ENCODE results near the gene RMRP.

The RMRP gene

DNA sequence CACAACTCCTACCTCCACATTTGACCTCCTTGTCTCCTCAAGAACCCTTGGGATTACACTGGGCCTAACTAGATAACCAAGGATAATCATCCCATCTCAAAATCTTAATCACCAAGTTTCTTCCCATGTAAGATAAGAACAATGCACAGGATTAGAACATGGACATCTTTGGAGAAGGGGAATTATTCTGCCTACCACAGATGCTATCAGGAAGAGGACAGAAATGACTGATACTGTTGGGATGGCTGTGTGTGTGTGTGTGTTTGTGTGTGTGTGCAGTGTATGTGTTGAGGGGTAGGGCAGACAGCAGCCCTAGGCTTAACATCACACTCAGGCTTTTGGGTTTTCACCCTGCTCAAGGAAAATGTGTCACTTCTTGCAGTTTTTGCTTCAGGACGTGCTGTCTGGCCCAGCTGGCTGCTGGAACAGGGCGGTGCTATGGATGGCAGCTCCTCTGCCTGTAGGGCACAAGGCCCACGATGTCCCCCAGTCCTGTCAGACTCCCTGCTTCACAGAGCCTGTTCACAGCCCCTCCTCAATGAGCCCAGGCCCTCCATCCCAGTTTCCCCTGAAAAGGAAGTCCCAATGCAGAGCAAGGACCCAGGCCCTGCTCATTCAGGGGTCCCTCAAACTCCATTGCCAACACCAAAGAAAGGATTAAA is 23.7 kb upstream of the RMRP start:
- H3K27me3 ChIP-seq (ENCODE audit: insufficient read depth, poor library complexity, severe bottlenecking) = no peaks in the 10 kb centered on the region
- H3K27ac ChIP-seq (ENCODE audit: poor library complexity, severe bottlenecking) = peak overlapping the region; percentile 33
- DNase-seq (ENCODE audit: low spot score) = no peak
- peaks cover 63% of the 10 kb centered on the region for H3K36me3 ChIP-seq (ENCODE audit: low read depth)
- H3K4me1 ChIP-seq (ENCODE audit: insufficient read depth, poor library complexity, severe bottlenecking) = no peaks in the 10 kb centered on the region
- TF ChIP-seq, protein P1, sequence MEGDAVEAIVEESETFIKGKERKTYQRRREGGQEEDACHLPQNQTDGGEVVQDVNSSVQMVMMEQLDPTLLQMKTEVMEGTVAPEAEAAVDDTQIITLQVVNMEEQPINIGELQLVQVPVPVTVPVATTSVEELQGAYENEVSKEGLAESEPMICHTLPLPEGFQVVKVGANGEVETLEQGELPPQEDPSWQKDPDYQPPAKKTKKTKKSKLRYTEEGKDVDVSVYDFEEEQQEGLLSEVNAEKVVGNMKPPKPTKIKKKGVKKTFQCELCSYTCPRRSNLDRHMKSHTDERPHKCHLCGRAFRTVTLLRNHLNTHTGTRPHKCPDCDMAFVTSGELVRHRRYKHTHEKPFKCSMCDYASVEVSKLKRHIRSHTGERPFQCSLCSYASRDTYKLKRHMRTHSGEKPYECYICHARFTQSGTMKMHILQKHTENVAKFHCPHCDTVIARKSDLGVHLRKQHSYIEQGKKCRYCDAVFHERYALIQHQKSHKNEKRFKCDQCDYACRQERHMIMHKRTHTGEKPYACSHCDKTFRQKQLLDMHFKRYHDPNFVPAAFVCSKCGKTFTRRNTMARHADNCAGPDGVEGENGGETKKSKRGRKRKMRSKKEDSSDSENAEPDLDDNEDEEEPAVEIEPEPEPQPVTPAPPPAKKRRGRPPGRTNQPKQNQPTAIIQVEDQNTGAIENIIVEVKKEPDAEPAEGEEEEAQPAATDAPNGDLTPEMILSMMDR (IDR thresholded peaks at IDR 0.05; ENCODE audit: poor library complexity, severe bottlenecking) = no peak
- no peaks in the 10 kb centered on the region for H3K9me3 ChIP-seq (ENCODE audit: severe bottlenecking)
- H3K4me3 ChIP-seq (ENCODE audit: severe bottlenecking) = no peak overlapping the region
- ATAC-seq (ENCODE audit: low read depth) = peak; percentile 32

DNA sequence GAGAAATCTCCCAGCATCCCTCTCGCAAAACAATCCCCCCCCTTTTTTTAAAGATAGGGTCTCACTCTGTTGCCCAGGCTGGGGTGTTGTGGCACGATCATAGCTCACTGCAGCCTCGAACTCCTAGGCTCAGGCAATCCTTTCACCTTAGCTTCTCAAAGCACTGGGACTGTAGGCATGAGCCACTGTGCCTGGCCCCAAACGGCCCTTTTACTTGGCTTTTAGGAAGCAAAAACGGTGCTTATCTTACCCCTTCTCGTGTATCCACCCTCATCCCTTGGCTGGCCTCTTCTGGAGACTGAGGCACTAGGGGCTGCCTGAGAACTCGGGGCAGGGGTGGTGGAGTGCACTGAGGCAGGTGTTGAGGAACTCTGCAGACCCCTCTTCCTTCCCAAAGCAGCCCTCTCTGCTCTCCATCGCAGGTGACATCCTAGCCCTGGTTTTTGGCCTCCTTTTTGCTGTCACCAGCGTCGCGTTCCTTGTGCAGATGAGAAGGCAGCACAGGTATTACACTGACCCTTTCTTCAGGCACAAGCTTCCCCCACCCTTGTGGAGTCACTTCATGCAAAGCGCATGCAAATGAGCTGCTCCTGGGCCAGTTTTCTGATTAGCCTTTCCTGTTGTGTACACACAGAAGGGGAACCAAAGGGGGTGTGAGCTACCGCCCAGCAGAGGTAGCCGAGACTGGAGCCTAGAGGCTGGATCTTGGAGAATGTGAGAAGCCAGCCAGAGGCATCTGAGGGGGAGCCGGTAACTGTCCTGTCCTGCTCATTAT is 22.7 kb upstream of the RMRP start:
- no peaks in the 10 kb centered on the region for H3K9me3 ChIP-seq (ENCODE audit: severe bottlenecking)
- ATAC-seq (ENCODE audit: low read depth) (peak; percentile 22), DNase-seq (ENCODE audit: low spot score) (no peak)
- H3K27ac ChIP-seq (ENCODE audit: poor library complexity, severe bottlenecking) = peak overlapping the region; percentile 33
- no peaks in the 10 kb centered on the region for H3K27me3 ChIP-seq (ENCODE audit: insufficient read depth, poor library complexity, severe bottlenecking)
- H3K4me3 ChIP-seq (ENCODE audit: severe bottlenecking) = no peak overlapping the region
- TF ChIP-seq, protein P1 (IDR thresholded peaks at IDR 0.05; ENCODE audit: poor library complexity, severe bottlenecking) = no peak
- peaks cover 58% of the 10 kb centered on the region for H3K36me3 ChIP-seq (ENCODE audit: low read depth)
- H3K4me1 ChIP-seq (ENCODE audit: insufficient read depth, poor library complexity, severe bottlenecking) = no peaks in the 10 kb centered on the region

DNA sequence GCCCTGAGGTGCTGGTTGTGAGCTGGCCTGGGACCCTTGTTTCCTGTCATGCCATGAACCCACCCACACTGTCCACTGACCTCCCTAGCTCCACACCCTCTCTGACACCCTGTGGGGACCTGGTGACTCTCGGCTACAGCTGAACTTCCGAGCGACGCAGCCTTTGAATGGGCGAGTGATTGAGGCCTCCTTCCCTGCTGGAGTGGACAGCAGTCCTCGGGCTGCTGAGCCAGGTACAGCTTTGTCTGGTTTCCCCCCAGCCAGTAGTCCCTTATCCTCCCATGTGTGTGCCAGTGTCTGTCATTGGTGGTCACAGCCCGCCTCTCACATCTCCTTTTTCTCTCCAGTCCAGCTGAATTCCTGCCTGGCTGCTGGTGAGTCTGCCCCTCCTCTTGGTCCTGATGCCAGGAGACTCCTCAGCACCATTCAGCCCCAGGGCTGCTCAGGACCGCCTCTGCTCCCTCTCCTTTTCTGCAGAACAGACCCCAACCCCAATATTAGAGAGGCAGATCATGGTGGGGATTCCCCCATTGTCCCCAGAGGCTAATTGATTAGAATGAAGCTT is 22.0 kb upstream of the RMRP start:
- Histone ChIP-seq H3K36me3 (ENCODE audit: low read depth) (peaks cover 55% of the 10 kb centered on the region), H3K9me3 (ENCODE audit: severe bottlenecking) (no peaks in the 10 kb centered on the region), H3K4me1 (ENCODE audit: insufficient read depth, poor library complexity, severe bottlenecking) (no peaks in the 10 kb centered on the region), H3K4me3 (ENCODE audit: severe bottlenecking) (no peak overlapping the region), H3K27me3 (ENCODE audit: insufficient read depth, poor library complexity, severe bottlenecking) (no peaks in the 10 kb centered on the region), H3K27ac (ENCODE audit: poor library complexity, severe bottlenecking) (no peak overlapping the region)
- no peak for DNase-seq (ENCODE audit: low spot score)
- TF ChIP-seq, protein P1 (IDR thresholded peaks at IDR 0.05; ENCODE audit: poor library complexity, severe bottlenecking) = no peak
- no peak for ATAC-seq (ENCODE audit: low read depth)

DNA sequence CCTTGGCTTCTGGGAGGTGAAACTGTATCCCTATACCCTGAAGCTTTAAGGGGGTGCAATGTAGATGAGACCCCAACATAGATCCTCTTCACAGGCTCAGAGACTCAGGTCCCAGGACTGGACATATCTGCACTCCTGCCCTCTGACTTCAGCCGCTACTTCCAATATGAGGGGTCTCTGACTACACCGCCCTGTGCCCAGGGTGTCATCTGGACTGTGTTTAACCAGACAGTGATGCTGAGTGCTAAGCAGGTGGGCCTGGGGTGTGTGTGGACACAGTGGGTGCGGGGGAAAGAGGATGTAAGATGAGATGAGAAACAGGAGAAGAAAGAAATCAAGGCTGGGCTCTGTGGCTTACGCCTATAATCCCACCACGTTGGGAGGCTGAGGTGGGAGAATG is 21.3 kb upstream of the RMRP start:
- Histone ChIP-seq H3K36me3 (ENCODE audit: low read depth) (peaks cover 47% of the 10 kb centered on the region), H3K9me3 (ENCODE audit: severe bottlenecking) (no peaks in the 10 kb centered on the region), H3K27me3 (ENCODE audit: insufficient read depth, poor library complexity, severe bottlenecking) (no peaks in the 10 kb centered on the region), H3K4me3 (ENCODE audit: severe bottlenecking) (no peak overlapping the region), H3K4me1 (ENCODE audit: insufficient read depth, poor library complexity, severe bottlenecking) (no peaks in the 10 kb centered on the region), H3K27ac (ENCODE audit: poor library complexity, severe bottlenecking) (no peak overlapping the region)
- ATAC-seq (ENCODE audit: low read depth) (no peak), DNase-seq (ENCODE audit: low spot score) (no peak)
- TF ChIP-seq, protein P1 (IDR thresholded peaks at IDR 0.05; ENCODE audit: poor library complexity, severe bottlenecking) = no peak

Measured in RWPE2 (cell line).